ENCODE data around the gene PGPEP1. TPM values are rescaled to one million over a fixed set of nuclear protein-coding genes. Genes with fewer than 3 reads are reported as not detected.
A peak's percentile ranks its signal among the peaks of the same experiment; 100 is the strongest.

PGPEP1 gene, protein sequence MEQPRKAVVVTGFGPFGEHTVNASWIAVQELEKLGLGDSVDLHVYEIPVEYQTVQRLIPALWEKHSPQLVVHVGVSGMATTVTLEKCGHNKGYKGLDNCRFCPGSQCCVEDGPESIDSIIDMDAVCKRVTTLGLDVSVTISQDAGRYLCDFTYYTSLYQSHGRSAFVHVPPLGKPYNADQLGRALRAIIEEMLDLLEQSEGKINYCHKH
- total RNA-seq (2014; rRNA removed; shearing (Covaris generic)): 4.6 and 16.4 TPM in 2 replicates

DNA sequence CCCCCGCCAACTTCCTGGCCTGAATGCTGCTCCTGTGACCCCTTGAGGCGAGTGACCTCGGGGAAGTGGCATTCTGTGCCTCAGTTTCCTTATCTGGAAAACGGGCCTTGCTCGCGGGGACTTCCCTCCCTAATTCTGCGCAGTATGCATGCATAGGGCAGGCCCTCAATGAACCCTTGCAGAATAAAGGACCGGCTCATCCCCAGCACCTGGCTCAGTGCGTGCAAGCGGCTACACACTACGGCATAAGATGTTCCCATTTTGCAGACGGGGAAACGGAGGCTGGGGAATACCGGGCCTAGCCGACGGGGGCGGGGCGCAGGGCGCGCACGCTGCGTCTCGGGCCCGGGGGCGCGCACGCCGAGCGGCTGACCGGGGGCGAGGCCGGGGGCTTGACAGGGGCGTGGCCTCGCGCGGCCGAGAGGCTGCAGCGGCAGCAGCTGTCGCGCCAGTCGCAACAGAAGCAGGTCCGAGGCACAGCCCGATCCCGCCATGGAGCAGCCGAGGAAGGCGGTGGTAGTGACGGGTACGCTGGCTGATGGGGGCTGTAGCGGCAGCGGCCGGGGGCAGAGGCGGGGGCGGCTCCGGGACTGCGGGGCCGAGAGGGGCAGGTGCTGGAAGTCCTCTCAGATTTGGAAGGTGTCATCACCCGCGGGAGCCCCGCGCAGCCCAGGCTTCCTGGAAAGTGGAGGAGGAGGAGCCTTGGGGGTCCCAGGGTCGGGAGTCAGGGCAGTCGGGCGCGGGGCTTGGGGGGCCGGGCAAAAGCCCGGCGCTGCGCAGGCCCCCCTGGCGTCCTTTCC is at the start of gene PGPEP1:
PGPEP1 (plus strand) TSS at position 409 of the 800 bp plus-strand sequence; CDS start at position 493, 84 bp downstream.
- peak; percentile 78 for DNase-seq (ENCODE audit: low read depth)

DNA sequence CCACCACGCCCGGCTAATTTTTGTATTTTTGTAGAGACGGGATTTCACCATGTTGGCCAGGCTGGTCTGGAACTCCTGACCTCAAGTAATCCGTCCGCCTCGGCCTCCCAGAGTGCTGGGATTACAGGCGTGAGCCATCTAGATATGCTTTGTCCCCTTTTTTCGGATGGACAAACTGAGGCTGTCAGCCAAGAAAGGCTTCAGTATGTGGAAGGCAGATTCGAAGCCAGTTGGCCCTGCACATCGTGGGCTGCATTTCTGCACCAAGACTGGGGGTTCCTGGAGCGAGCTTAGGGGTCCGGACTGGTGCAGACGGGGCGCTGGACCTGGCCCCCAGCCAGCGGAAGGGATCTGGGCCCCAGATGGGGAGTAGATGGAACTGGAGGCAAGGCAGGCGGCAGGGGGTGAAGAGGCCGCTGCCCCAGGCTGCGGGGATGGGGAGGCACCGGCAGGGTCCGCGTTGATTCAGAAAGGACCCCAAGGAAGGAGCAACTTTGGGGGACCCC is 49.3 kb upstream of the PGPEP1 start:
- DNase-seq (ENCODE audit: low read depth): no peak

DNA sequence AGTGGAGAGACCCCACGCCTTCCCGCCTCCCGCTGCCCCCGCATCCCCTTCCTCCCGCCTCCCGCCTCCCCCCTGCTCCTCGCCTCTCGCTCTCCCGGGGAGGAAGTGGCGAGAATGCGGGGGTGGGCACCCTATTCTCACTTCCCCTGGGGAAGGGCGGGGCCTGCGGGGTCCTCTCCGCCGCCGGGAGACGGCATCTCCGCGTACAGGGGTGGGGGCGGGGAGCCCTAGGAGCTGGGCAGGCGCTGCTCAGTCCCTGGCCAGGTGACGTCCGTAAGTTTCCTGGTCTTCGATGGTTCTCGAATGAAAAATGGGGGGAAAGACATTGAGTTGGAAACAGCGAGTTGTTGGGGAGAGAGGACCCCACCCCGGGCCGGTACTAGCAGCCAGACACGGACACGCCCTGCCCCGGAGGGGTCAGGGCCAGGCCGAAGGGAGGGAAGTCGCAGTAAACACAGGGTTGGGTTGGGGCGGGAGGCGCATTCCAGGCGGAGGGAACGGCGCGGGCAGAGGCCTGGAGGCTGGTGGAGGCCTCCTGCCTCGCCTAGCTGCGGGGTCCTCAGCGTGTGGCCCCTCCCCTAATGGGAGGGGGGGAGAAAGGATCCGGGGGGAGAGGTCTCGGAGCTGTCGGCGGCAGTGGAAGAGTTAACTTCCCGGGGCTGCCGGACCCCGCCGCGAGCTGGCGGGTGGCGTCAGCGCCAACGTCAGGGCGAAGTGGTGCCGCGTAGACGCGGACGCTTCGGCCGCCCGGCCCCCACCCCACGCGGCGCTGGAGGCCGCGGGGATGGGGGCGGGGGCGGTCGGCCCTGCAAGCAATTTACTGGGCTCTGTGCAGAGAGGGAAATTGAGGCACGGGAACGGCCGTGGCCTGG is 48.6 kb upstream of the PGPEP1 start:
- DNase-seq (ENCODE audit: low read depth): peak; percentile 76

DNA sequence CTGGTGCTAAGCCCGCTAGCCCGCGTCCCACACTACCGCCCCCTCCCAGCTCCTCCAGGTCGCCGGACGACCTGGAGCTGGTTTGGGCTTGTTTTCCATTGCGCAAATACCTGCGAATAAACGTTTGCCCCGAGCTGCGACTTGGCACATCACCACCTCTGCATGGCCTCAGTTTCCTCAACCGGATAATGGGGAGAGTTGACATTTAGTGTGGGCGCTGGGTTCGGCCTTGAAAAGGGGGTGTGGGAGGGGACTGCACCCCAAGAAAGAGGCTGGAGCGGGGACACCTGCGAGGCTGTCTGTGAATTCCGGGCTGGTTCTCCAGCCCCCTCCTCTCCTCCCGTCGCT is 48.0 kb upstream of the PGPEP1 start:
- DNase-seq (ENCODE audit: low read depth): peak; percentile 26

DNA sequence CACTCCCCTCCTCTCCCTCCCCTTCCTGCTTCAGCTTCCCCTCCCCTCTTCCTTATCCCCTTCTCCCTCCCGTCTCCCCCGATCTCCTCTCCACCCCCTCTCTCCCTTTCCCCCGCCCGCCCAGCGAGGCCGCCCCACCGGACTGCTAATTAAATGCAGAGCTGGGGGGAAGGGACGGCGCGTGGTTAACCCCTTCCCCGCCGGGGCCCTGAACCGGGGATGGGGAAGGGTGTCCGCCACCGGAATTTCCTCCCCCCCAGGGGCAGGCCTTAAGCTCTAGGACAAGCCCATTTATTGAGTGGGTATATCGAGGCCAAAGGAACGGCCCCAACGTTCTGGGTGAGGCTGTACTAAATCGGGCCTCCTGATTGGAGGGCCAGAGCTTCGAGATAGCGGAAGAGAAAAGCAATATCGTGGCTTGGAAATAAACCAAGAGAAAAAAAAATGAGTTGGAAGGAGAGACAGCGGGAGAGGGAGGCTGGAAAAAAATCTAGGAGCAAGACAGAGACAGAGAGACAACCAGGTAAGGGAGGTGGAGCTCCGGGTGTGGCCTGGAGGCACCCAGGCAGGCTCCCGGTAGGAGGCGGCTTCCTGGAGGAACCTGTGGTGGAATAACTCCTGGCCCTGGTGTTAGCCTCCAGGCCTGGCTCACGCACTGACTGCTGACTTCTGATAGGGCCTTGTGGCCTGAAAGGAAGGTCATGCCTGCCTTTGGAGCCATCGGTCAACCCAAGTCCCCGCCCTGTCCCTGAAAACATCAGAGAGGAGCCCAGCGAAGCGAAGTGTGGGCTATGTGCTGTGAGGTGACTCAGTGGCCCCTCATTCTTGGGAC is 47.4 kb upstream of the PGPEP1 start:
- peak; percentile 44 for DNase-seq (ENCODE audit: low read depth)

DNA sequence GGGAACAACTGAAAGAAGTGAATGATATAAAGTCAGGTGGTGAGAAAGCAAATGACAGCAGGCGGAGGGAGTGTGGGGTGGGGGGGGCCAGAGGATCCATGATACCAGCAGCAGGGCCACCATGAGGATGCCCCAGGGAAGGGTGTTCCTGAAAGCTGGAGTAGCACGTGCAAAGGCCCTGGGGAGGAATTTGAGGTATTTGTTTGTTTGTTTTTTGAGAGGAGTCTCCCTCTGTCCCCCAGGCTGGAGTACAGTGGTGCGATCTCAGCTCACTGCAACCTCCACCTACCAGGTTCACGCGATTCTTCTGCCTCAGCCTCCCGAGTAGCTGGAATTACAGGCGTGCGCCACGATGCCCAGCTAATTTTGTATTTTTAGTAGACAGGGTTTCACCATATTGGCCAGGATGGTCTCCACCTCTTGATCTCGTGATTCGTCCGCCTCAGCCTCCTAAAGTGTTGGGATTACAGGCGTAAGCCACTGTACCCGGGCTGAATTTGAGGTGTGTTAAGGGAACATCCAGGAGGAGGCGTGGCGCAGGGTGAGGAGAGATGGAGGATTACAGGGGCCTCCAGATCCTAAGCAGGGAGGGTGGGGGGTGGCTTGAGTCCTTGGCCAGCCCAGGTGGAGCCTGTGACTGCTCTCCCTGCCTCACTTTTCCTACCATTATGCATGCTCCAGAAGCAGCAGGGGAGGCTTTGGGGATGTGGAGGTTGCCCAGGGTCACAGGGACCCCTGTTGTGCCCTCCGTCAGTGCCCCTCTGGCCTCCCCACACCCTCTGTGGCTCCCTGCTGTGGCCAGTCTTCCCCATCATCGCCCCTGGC is 46.5 kb upstream of the PGPEP1 start:
- DNase-seq (ENCODE audit: low read depth): no peak

DNA sequence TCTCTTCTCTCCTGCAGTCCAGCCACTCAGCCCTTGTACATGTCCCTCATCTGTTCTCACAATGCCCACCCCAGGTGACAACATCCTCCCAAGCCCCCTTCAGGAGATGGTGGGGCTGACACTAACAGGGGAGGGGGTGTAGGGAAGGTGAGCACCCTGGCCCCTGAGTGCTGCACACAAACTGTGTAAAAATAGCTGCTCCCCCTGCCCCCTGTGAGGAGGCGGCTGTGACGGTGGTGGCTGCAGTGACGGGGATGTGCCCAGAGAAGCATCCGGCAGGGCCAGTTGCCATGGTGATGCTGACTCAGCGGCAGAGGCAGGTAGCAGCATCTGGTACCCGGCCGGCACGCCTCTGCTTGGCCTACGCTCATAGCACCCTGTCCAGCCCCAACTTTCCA is 45.9 kb upstream of the PGPEP1 start:
- DNase-seq (ENCODE audit: low read depth): no peak

DNA sequence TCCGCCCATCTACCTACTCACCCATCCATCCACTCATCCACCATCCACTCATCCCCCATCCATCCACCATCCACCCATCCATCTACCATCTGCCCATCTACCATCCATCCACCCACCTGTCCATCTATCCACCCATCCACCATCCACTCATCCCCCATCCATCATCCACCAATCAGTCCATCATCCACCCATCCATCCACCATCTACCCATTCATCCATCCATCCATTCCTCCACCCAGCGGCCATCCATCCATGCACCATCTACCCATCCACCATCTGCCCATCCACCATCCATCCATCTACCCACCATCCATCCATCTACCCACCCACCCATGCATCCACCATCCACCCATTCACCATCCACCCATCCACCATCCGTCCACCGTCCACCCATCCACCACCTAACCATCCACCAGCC is 45.4 kb upstream of the PGPEP1 start:
- DNase-seq (ENCODE audit: low read depth): no peak

DNA sequence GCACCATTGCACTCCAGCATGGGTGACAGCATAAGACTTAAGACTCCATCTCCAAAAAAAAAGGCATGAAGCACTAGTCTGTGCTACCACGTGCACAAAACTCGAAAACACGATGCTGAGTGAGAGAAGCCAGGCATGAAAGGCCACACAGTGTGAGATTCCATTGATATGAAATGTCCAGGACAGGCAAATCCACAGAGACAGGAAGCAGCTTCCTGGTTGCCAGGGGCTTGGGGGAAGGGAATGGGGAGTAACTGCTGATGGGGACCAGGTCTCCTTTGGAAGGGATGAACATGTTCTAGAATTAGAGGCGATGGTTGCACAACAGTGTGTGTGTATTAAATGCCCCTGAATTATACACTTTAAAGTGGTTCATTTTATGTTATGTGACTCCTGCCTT is 43.1 kb upstream of the PGPEP1 start:
- no peak for DNase-seq (ENCODE audit: low read depth)

DNA sequence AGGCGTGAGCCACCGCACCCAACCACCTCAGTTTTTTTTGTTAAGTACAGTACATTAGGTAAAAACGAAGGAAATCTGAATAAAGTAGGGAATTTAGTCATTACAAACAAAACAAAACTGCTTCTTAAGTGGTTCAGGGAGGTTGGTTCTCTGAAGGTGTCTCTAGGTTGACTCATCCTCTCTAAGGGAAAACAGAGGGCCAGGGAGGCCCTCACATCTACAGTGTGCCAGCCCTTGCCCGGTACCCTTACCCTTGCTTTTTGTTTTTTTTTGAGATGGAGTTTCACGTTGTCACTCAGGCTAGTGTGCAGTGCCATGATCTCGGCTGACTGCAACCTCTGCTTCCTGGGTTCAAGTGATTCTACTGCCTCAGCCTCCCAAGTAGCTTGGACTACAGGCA is 41.8 kb upstream of the PGPEP1 start:
- no peak for DNase-seq (ENCODE audit: low read depth)

DNA sequence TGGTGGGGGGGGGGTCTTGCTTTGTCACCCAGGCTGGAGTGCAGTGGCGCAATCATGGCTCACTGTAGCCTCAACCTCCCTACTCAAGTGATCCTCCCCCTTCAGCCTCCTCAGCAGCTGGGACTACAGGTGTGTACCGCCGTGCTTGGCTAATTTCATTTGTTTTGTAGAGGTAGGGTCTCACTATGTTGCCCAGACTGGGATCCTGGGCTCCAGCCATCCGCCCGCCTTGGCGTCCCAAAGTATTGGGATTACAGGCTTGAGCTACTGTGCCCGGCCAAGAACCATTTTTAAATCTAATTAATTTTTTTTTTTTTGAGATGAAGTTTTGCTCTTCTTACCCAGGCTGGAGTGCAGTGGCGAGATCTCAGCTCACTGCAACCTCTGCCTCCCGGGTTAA is 40.7 kb upstream of the PGPEP1 start:
- DNase-seq (ENCODE audit: low read depth): no peak

DNA sequence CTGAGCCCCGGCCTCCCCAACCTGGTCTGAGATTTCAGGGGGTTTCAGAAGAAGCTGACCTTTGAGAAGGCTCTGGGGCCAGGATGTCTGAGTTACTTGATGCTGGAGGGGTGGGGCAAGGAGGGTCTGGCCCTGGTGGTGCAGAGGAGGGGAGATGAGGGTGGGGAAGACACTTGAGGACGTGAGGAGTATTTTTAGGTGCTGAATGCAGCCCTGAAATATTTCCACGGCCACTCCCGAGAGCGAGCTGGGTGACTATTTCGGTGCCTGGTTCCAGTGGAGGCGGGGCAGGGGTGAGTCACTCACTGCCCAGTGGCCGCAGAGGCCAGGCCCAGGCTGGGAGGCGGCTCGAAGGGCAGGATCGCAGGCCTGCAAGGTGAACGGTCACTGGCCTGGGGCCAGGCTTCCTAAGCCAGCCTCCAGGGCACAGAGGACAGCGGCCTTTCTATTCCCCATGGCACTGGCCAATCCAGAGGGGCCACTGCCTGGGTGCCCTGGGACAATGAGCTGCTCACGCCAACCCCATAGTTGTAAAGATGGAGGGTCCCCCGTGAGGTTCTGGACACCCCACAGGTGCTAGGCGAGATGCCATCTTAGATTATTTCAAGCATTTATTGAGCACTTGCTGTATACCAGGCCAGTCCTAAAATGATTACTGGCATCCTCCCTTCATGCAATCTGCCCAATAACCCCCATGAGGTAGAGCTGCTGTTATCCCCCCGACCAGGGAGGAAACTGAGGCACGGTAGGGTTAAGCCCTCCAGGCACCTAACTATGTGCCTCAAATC is 39.3 kb upstream of the PGPEP1 start:
- no peak for DNase-seq (ENCODE audit: low read depth)

DNA sequence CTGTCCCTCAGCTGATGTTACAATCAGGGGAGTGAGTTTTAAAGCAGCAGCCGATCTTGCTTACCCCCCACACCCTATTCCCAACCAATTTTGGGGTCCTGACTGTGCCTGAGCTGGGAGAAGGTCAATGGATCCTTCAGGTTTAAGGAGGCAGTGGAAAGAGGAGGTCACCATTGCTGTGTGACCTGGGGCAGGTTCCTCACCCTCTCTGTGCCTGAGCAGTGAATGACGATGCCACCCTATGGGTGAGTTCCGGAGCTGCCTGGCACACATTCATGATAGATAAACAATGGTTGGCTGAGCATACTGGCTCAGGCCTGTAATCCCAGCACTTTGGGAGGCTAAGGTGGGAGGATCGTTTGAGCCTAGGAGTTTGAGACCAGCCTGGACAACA is 38.7 kb upstream of the PGPEP1 start:
- no peak for DNase-seq (ENCODE audit: low read depth)

DNA sequence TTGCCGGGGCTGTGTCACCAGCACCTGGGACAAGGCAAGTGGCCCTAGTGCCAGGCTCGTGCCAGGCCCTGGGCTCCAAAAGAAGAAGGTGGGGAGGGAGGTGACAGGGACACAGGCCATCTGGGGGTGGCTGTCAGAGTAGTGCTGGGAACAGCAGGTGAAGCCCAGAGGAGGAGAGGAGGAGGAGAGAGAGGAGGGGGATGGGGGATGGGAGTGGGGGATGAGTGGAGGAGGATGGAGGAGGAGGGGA is 36.3 kb upstream of the PGPEP1 start:
- no peak for DNase-seq (ENCODE audit: low read depth)

DNA sequence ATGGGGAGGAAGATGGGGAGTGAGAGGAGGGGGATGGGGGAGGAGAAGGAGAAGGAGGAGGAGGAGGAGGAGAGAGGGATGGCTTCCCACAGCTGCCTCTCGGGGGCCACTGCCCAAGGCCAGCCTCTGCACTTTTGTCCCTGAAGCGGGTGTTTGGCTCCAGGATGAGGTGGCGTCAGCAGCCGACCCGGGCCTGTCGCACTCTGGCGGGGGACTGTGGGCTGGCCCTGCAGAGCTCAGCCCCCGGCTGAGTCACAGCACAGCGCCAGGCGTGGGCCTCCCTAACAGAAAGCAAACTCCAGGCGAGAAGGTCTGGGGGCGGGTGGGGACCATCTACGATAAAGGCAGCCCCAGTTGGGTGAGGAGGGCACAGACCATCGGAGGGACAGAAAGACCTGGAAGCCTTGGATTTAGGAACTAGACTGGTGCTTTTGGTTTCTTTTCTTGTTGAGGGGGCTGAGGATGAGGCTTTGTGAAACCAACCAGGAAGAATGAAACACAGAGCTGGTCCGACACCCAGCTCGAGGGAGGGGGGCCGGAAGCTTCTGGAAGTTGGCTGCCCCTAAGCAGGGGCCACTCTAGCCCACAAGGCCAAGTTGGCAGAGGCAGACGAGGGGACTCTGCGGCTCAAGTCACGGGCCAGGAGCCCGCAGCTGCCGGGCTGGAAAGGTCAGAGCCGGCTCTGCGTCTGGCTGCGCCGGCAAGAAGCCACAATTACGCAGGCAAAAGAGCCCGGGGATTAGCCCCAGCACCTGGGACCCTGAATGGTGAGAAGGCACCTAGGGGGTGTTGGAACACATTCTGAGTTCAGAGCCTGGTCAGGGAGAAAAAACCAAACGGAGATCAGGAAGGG is 35.7 kb upstream of the PGPEP1 start:
- DNase-seq (ENCODE audit: low read depth): peak; percentile 88

DNA sequence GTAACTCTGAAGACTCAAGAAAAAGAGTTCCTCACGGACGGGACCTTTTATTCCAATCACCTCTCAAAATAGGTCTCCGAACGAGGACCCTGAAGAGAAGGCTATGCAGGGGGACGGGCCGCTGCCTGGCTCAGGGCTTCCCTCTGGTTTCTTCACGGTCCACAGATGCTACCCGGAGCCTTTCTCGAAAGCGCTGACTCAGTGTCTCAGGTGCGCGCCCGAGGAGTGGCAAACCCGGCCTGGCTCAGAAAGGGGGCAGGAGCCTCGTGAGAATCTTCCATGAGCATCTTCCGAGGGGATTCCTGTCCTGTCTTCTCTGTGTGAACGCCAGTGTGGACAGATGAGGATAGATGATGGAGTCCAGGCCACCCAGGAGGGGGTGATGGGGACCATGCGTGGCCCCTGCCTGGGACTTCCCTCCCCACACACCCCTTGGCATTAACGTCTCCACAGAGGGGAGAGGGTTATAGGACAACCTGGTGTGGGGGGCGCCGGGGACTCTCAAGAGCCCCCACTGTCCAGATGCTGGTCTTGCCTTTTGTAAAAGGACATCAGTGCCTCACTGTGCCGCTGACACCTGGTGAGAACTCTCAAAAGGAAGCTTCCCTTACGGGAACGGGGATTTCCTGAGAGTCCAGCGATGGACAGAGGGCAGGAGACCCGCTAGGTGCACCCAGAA is 34.0 kb upstream of the PGPEP1 start:
- no peak for DNase-seq (ENCODE audit: low read depth)

DNA sequence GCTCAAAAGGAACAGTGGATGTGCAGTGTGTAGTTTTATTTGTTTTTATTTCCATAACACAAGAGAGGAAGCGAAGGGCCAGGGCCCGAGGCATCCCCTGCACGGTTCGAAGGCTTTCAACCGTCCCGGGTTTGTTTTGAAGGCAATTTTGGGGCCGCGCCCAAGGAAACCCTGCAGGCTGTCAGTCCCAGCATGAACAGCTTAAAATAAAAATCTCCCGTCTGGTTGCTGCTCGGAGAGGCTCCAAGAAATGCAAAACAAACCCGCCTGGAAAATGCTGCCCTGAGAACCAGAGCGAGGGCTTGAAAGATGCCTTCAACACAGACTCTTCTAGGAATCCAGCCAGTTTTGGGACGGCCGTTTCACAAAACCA is 33.5 kb upstream of the PGPEP1 start:
- no peak for DNase-seq (ENCODE audit: low read depth)

DNA sequence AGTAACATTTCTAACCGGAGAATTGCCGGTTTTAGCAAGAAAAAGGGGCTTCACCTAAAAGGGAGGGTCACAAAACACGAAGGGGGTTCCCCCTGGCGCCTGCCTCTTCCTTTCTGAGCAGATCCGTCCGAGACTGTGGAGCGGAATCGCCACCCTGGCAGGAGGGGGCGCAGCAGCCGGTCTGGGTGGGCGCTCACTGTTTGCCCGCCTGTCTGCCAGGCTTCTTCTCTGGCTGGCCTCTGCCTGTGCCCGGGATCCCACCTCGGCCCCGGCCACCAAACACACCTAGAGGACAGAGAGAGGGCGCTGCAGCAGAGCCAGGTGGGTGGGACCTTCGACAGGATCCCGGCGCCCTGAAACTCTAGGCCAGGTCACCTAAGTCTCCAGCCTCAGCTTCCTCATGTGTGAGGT is 33.1 kb upstream of the PGPEP1 start:
- no peak for DNase-seq (ENCODE audit: low read depth)

Measured in Daoy (cell line).